Panc1 (cell line): ENCODE measurements around the gene SLC35A4.

Experiments used
- CTCF ChIP-seq: fragments of 450-650 bp; IDR thresholded peaks from 2 replicates; pipeline ENCODE4 v1.5.1; 2017; ENCODE audit warnings: mild to moderate bottlenecking
- POLR2AphosphoS5 ChIP-seq: IDR thresholded peaks from 2 replicates; pipeline ENCODE4 v1.6.1; 2012; ENCODE audit warnings: mild to moderate bottlenecking, low read depth, low read length, moderate library complexity
- REST ChIP-seq, 2 experiments: IDR thresholded peaks; 2 replicates each; pipeline ENCODE4 v1.6.1; 2011 to 2012; ENCODE audit warnings: low read depth in 2 of 2, control low read depth in 1 of 2, low read length in 1 of 2, mild to moderate bottlenecking in 1 of 2, moderate library complexity in 1 of 2; ENCODE audit not compliant: insufficient read depth in 1 of 2
- SIN3A ChIP-seq: IDR thresholded peaks from 2 replicates; pipeline ENCODE4 v1.6.1; 2012; ENCODE audit warnings: low read depth, mild to moderate bottlenecking, low read length, moderate library complexity, borderline replicate concordance; ENCODE audit not compliant: insufficient read depth
- TCF7L2 ChIP-seq: IDR thresholded peaks from 2 replicates; pipeline ENCODE4 v1.6.1; 2011; ENCODE audit warnings: mild to moderate bottlenecking, low read depth, low read length, inconsistent platforms

GRCh38 chr5:140607031-140607430, 42.4 kb downstream of the SLC35A4 start:
- TF ChIP-seq POLR2AphosphoS5: no peak
- no peak for TF ChIP-seq CTCF
- TF ChIP-seq TCF7L2: no peak
- no peak for TF ChIP-seq REST (IDR thresholded peaks at IDR 0.05; ENCODE audit: insufficient read depth in 1 of 2, low read depth in 2 of 2, low read length in 1 of 2)
- no peak for TF ChIP-seq SIN3A
